Right lung (tissue), 5 donors: ENCODE measurements around the gene RAB25. TPM values are rescaled to one million over a fixed set of nuclear protein-coding genes. Genes with fewer than 3 reads are reported as not detected.

ENCODE experiments used
- DNase-seq, 2 donors: peaks; one replicate each; pipeline ENCODE4 v3.0.0-alpha.2; 2013
- polyA plus RNA-seq, 5 donors: library from polyadenylated mRNA; unstranded; fragments of 120-200 nt; gene quantifications; one replicate each; pipeline versions ENCODE4 v1.2.1 to v1.2.3, GENCODE V29; 2013; ENCODE audit warnings: inconsistent platforms in 1 of 5, low replicate concordance in 1 of 5; ENCODE audit not compliant: insufficient read length in 5 of 5, insufficient read depth in 1 of 5

Gene RAB25
- polyA plus RNA-seq, 5 donors, result 53.6 to 71.0 (median 66.5) TPM

GRCh38 chr1:156097499-156098178 lies 36.7 kb downstream of the RAB25 start:
- DNase-seq, result no peak

GRCh38 chr1:156098784-156099183 lies 37.8 kb downstream of the RAB25 start:
- DNase-seq, result no peak

- no peak for DNase-seq
Measured at GRCh38 chr1:156099282-156099681, 38.3 kb downstream of the RAB25 start.

GRCh38 chr1:156100205-156100995 lies 39.4 kb downstream of the RAB25 start:
- no peak for DNase-seq

GRCh38 chr1:156101880-156102279 lies 40.9 kb downstream of the RAB25 start:
- DNase-seq, result no peak

- DNase-seq, result no peak
Measured at GRCh38 chr1:156102633-156103511, 41.9 kb downstream of the RAB25 start.

- DNase-seq, result no peak
Measured at GRCh38 chr1:156103521-156103947, 42.6 kb downstream of the RAB25 start.

- DNase-seq, result peak; percentile 86 to 91
Measured at GRCh38 chr1:156104065-156104810, 43.3 kb downstream of the RAB25 start.

GRCh38 chr1:156104861-156105832 lies 44.2 kb downstream of the RAB25 start:
- no peak for DNase-seq

- DNase-seq, result no peak
Measured at GRCh38 chr1:156106624-156107488, 45.9 kb downstream of the RAB25 start.

- DNase-seq, result no peak
Measured at GRCh38 chr1:156108057-156108456, 47.1 kb downstream of the RAB25 start.

GRCh38 chr1:156108664-156109241 lies 47.8 kb downstream of the RAB25 start:
- DNase-seq, result no peak

GRCh38 chr1:156110252-156110651 lies 49.3 kb downstream of the RAB25 start:
- no peak for DNase-seq

GRCh38 chr1:156111355-156111962 lies 50.5 kb downstream of the RAB25 start:
- no peak for DNase-seq

- no peak for DNase-seq
Measured at GRCh38 chr1:156112276-156113137, 51.5 kb downstream of the RAB25 start.

GRCh38 chr1:156113282-156113950 lies 52.5 kb downstream of the RAB25 start:
- no peak for DNase-seq
